Measurements from ENCODE around the gene MIER2.
A peak's percentile ranks its signal among the peaks of the same experiment; 100 is the strongest.
"Not testable (repeated sequence)": the region's sequence is repeated elsewhere in the genome, so short reads cannot be mapped to it uniquely, and the experiment has no call there.

Gene MIER2

GRCh38 chr19:359653-359925 is 15.0 kb upstream of the MIER2 start:
- H3K9me3 ChIP-seq (ENCODE audit: control extremely low read depth in 1 of 5, control insufficient read depth in 4 of 5, insufficient read depth in 2 of 5, low read depth in 1 of 5, low read length in 4 of 5) = peaks cover 0 to 5% (median 0%) of the 10 kb centered on the region in 5 experiments
- H3K4me3 ChIP-seq (ENCODE audit: control insufficient read depth in 1 of 7, extremely low read depth in 1 of 7, insufficient read depth in 4 of 7, low read depth in 2 of 7, low read length in 6 of 7) = no peak overlapping the region
- H3K27ac ChIP-seq (ENCODE audit: insufficient read depth in 1 of 2, low read depth in 1 of 2, low read length in 2 of 2, poor library complexity in 1 of 2, severe bottlenecking in 2 of 2) = no peak overlapping the region
- ChIA-PET CTCF (no interaction called here), POLR2A (no interaction called here)
- 92% methylated on average over 2 of the region's 2 CpGs for WGBS (ENCODE audit: insufficient coverage)
- no peaks in the 10 kb centered on the region for H3K4me1 ChIP-seq (ENCODE audit: control extremely low read depth in 1 of 4, control insufficient read depth in 4 of 4, insufficient read depth in 4 of 4, low read length in 3 of 4)
- H3K36me3 ChIP-seq (ENCODE audit: control insufficient read depth in 4 of 4, insufficient read depth in 4 of 4, low read length in 3 of 4) = no peaks in the 10 kb centered on the region
- DNase-seq = no peak
- peaks cover 0 to 11% (median 0%) of the 10 kb centered on the region in 5 experiments for H3K27me3 ChIP-seq (replicated peaks in 2 of 5; ENCODE audit: control insufficient read depth in 4 of 5, insufficient read depth in 5 of 5, low read length in 4 of 5)

- Histone ChIP-seq H3K9me3 (ENCODE audit: control extremely low read depth in 1 of 5, control insufficient read depth in 4 of 5, insufficient read depth in 2 of 5, low read depth in 1 of 5, low read length in 4 of 5) (peaks cover 0 to 14% (median 2%) of the 10 kb centered on the region in 5 experiments), H3K27me3 (replicated peaks in 2 of 5; ENCODE audit: control insufficient read depth in 4 of 5, insufficient read depth in 5 of 5, low read length in 4 of 5) (peaks cover 0 to 14% (median 0%) of the 10 kb centered on the region in 5 experiments)
- POLR2A ChIA-PET; H3K4me3 ChIP-seq (ENCODE audit: control insufficient read depth in 1 of 7, extremely low read depth in 1 of 7, insufficient read depth in 4 of 7, low read depth in 2 of 7, low read length in 6 of 7); H3K4me1 ChIP-seq (ENCODE audit: control extremely low read depth in 1 of 4, control insufficient read depth in 4 of 4, insufficient read depth in 4 of 4, low read length in 3 of 4); CTCF ChIA-PET; H3K27ac ChIP-seq (ENCODE audit: insufficient read depth in 1 of 2, low read depth in 1 of 2, low read length in 2 of 2, poor library complexity in 1 of 2, severe bottlenecking in 2 of 2); H3K36me3 ChIP-seq (ENCODE audit: control insufficient read depth in 4 of 4, insufficient read depth in 4 of 4, low read length in 3 of 4); DNase-seq: not testable (repeated sequence)
- 98% methylated on average over 7 of the region's 15 CpGs for WGBS (ENCODE audit: insufficient coverage)
Measured at GRCh38 chr19:355536-355935, 10.9 kb upstream of the MIER2 start.

GRCh38 chr19:355134-355533 is 10.5 kb upstream of the MIER2 start:
- H3K27ac ChIP-seq (ENCODE audit: insufficient read depth in 1 of 2, low read depth in 1 of 2, low read length in 2 of 2, poor library complexity in 1 of 2, severe bottlenecking in 2 of 2) = no peak overlapping the region
- peaks cover 0 to 14% (median 0%) of the 10 kb centered on the region in 5 experiments for H3K27me3 ChIP-seq (replicated peaks in 2 of 5; ENCODE audit: control insufficient read depth in 4 of 5, insufficient read depth in 5 of 5, low read length in 4 of 5)
- H3K4me3 ChIP-seq (ENCODE audit: control insufficient read depth in 1 of 7, extremely low read depth in 1 of 7, insufficient read depth in 4 of 7, low read depth in 2 of 7, low read length in 6 of 7) = no peak overlapping the region
- WGBS (ENCODE audit: insufficient coverage) = 92% methylated on average over 2 of the region's 4 CpGs
- H3K36me3 ChIP-seq (ENCODE audit: control insufficient read depth in 4 of 4, insufficient read depth in 4 of 4, low read length in 3 of 4) = no peaks in the 10 kb centered on the region
- no peak for DNase-seq
- H3K9me3 ChIP-seq (ENCODE audit: control extremely low read depth in 1 of 5, control insufficient read depth in 4 of 5, insufficient read depth in 2 of 5, low read depth in 1 of 5, low read length in 4 of 5) = peaks cover 0 to 14% (median 2%) of the 10 kb centered on the region in 5 experiments
- CTCF ChIA-PET = no interaction called here
- no peaks in the 10 kb centered on the region for H3K4me1 ChIP-seq (ENCODE audit: control extremely low read depth in 1 of 4, control insufficient read depth in 4 of 4, insufficient read depth in 4 of 4, low read length in 3 of 4)
- POLR2A ChIA-PET = no interaction called here

DNA sequence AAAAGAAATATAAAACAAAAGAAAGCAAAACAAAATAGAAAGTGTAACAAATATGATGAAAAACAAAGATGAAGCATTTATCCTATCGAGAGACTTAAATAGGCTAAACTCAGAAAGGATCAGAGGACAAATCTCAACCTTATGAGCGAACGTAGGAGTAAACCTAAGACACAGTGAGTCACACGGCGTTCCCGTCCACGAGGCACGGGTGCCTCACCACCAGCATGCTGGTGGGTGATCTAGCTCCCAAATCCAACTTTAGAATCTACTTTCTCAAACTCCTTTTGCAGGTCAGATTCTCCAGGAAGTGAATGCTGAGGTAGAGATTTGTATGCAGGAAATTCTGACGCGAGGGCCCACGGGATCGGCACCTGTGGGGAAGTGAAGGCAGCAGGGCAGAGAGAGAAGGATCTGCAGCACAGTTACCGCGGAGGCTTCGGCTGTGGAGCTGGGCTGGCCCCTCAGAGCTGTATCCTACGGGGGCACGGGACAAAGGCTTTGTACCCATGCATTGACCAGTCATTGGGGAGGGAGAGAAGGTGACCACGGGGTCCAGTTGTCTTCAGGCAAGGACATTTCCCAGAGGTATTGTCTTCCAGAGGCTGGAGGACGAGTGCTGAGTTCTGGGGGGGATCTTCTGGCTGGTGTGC is 7.5 kb upstream of the MIER2 start:
- ChIA-PET POLR2A (no interaction called here), CTCF (no interaction called here)
- no peaks in the 10 kb centered on the region for H3K36me3 ChIP-seq (ENCODE audit: control insufficient read depth in 4 of 4, insufficient read depth in 4 of 4, low read length in 3 of 4)
- peaks cover 0 to 11% (median 0%) of the 10 kb centered on the region in 5 experiments for H3K27me3 ChIP-seq (replicated peaks in 2 of 5; ENCODE audit: control insufficient read depth in 4 of 5, insufficient read depth in 5 of 5, low read length in 4 of 5)
- WGBS (ENCODE audit: insufficient coverage) = 54% methylated on average over 9 of the region's 19 CpGs
- no peak for DNase-seq
- no peak overlapping the region for H3K4me3 ChIP-seq (ENCODE audit: control insufficient read depth in 1 of 7, extremely low read depth in 1 of 7, insufficient read depth in 4 of 7, low read depth in 2 of 7, low read length in 6 of 7)
- no peaks in the 10 kb centered on the region for H3K4me1 ChIP-seq (ENCODE audit: control extremely low read depth in 1 of 4, control insufficient read depth in 4 of 4, insufficient read depth in 4 of 4, low read length in 3 of 4)
- H3K27ac ChIP-seq (ENCODE audit: insufficient read depth in 1 of 2, low read depth in 1 of 2, low read length in 2 of 2, poor library complexity in 1 of 2, severe bottlenecking in 2 of 2) = no peak overlapping the region
- H3K9me3 ChIP-seq (ENCODE audit: control extremely low read depth in 1 of 5, control insufficient read depth in 4 of 5, insufficient read depth in 2 of 5, low read depth in 1 of 5, low read length in 4 of 5) = peaks cover 0 to 14% (median 2%) of the 10 kb centered on the region in 5 experiments

DNA sequence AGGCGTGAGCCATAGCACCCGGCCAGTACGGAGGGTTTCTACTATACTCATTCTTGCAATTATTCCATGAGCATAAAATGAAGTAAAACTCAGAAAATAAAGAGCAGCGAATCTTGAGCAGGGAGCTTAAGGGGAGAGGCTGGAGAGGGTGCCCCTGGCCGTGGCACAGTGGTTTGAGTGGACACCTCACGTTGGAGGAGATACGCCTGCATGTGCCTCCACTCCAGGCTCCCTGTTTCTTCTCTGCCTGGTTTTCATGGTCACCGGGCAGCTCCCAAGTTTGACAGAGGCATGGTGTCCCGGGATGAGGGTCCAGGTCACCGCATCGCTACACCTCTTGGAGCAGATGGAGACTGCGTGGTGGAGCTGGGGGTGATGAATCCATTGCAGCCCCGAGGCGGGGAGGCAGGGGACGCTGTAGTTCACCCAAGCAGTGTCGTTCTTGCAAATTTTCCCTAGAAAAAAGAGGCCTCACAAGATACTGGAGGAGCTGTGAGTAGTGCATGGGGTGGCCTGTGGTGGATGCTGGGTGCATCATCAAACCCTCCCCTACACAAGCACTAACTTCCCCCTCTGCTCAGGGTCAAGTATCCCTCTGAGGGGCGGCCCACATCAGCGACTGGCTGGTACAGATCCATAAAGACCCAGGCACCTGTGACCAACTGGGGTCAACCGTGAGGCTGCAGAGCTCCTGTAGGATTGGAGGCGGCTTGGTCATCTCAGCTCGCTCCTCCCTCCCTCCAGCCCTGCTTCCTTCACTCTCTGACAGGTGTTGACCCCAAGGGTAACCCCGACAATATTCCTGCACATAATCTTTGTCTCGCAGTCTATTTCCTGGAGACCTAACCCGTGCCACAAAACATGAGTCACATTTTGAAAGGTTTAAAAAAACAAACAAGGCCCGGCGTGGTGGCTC is 3.6 kb upstream of the MIER2 start:
- no peak overlapping the region for H3K27ac ChIP-seq (ENCODE audit: insufficient read depth in 1 of 2, low read depth in 1 of 2, low read length in 2 of 2, poor library complexity in 1 of 2, severe bottlenecking in 2 of 2)
- POLR2A ChIA-PET = interaction anchor here (0.6 kb wide), 1 partner anchor 40 kb away, joined by 4 read pairs; no protein-coding TSS in a partner anchor
- DNase-seq = peak in 1 of 3 donors; percentile 48
- CTCF ChIA-PET = no interaction called here
- peaks cover 0 to 4% (median 1%) of the 10 kb centered on the region in 5 experiments for H3K9me3 ChIP-seq (ENCODE audit: control extremely low read depth in 1 of 5, control insufficient read depth in 4 of 5, insufficient read depth in 2 of 5, low read depth in 1 of 5, low read length in 4 of 5)
- no peak overlapping the region for H3K4me3 ChIP-seq (ENCODE audit: control insufficient read depth in 1 of 7, extremely low read depth in 1 of 7, insufficient read depth in 4 of 7, low read depth in 2 of 7, low read length in 6 of 7)
- H3K27me3 ChIP-seq (replicated peaks in 2 of 5; ENCODE audit: control insufficient read depth in 4 of 5, insufficient read depth in 5 of 5, low read length in 4 of 5) = peaks cover 0 to 25% (median 10%) of the 10 kb centered on the region in 5 experiments
- peaks cover 0 to 12% (median 11%) of the 10 kb centered on the region in 4 experiments for H3K4me1 ChIP-seq (ENCODE audit: control extremely low read depth in 1 of 4, control insufficient read depth in 4 of 4, insufficient read depth in 4 of 4, low read length in 3 of 4)
- H3K36me3 ChIP-seq (ENCODE audit: control insufficient read depth in 4 of 4, insufficient read depth in 4 of 4, low read length in 3 of 4) = no peaks in the 10 kb centered on the region
- 65% methylated on average over 17 of the region's 26 CpGs for WGBS (ENCODE audit: insufficient coverage)

GRCh38 chr19:345320-345879 is 804 bp upstream of the MIER2 start:
- H3K9me3 ChIP-seq (ENCODE audit: control extremely low read depth in 1 of 5, control insufficient read depth in 4 of 5, insufficient read depth in 2 of 5, low read depth in 1 of 5, low read length in 4 of 5) = peaks cover 0 to 2% (median 0%) of the 10 kb centered on the region in 5 experiments
- peaks cover 7 to 33% (median 27%) of the 10 kb centered on the region in 4 experiments for H3K4me1 ChIP-seq (ENCODE audit: control extremely low read depth in 1 of 4, control insufficient read depth in 4 of 4, insufficient read depth in 4 of 4, low read length in 3 of 4)
- H3K36me3 ChIP-seq (ENCODE audit: control insufficient read depth in 4 of 4, insufficient read depth in 4 of 4, low read length in 3 of 4) = peaks cover 0 to 14% (median 2%) of the 10 kb centered on the region in 4 experiments
- peaks cover 0 to 22% (median 10%) of the 10 kb centered on the region in 5 experiments for H3K27me3 ChIP-seq (replicated peaks in 2 of 5; ENCODE audit: control insufficient read depth in 4 of 5, insufficient read depth in 5 of 5, low read length in 4 of 5)
- peak overlapping the region in 3 of 7 experiments; percentile 29 to 70 (median 68) for H3K4me3 ChIP-seq (ENCODE audit: control insufficient read depth in 1 of 7, extremely low read depth in 1 of 7, insufficient read depth in 4 of 7, low read depth in 2 of 7, low read length in 6 of 7)
- 79% methylated on average over 17 of the region's 23 CpGs for WGBS (ENCODE audit: insufficient coverage)
- H3K27ac ChIP-seq (ENCODE audit: insufficient read depth in 1 of 2, low read depth in 1 of 2, low read length in 2 of 2, poor library complexity in 1 of 2, severe bottlenecking in 2 of 2) = no peak overlapping the region
- POLR2A ChIA-PET = no interaction called here
- CTCF ChIA-PET = no interaction called here
- no peak for DNase-seq

Measured in common myeloid progenitor, CD34-positive (primary cell).